Measurements from ENCODE around the gene HES5.
"Not testable (repeated sequence)": the region's sequence is repeated elsewhere in the genome, so short reads cannot be mapped to it uniquely, and the experiment has no call there.

Gene HES5

GRCh38 chr1:2560299-2561073, 30.4 kb upstream of the HES5 start:
- no peak for DNase-seq

GRCh38 chr1:2559509-2560298, 29.6 kb upstream of the HES5 start:
- DNase-seq: no peak

DNA sequence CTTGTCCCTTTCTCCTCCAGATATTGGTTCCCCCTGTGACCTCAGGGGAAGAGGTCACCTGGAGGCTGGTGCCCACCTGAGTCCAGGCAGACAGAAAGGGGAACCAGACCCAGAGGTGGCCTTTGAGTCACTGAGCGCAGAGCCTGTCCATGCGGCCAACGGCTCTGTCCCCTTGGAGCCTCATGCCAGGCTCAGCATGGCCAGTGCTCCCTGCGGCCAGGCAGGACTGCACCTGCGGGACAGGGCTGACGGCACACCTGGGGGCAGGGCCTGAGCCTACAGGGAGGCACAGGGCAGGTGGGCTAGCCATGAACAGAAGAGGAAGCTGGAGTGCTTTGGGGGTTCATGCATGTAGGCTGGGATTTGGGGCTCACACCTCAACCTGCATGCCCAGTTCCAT, 28.8 kb upstream of the HES5 start:
- DNase-seq: no peak

DNA sequence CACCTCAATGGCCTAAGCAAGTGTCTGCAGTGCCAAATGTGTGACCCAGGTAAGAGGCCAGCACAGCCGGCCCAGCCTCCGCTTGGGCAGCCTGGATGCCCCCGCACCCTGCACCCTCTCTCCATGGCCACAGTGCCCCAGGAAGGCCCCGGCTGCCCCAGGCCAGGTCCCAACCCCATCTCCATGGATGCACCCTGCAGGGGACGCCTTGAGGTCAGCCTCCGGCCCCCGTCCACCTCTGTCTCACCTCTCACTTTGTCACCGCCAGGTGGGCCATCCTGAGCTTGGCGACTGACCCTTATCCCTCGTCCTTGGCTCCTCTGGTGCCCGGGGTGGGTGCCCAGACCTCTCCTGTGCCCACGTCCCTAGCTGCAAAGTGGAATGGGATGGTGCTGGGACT, 28.4 kb upstream of the HES5 start:
- no peak for DNase-seq

- no peak for DNase-seq
Measured at GRCh38 chr1:2557482-2558400, 27.7 kb upstream of the HES5 start.

DNA sequence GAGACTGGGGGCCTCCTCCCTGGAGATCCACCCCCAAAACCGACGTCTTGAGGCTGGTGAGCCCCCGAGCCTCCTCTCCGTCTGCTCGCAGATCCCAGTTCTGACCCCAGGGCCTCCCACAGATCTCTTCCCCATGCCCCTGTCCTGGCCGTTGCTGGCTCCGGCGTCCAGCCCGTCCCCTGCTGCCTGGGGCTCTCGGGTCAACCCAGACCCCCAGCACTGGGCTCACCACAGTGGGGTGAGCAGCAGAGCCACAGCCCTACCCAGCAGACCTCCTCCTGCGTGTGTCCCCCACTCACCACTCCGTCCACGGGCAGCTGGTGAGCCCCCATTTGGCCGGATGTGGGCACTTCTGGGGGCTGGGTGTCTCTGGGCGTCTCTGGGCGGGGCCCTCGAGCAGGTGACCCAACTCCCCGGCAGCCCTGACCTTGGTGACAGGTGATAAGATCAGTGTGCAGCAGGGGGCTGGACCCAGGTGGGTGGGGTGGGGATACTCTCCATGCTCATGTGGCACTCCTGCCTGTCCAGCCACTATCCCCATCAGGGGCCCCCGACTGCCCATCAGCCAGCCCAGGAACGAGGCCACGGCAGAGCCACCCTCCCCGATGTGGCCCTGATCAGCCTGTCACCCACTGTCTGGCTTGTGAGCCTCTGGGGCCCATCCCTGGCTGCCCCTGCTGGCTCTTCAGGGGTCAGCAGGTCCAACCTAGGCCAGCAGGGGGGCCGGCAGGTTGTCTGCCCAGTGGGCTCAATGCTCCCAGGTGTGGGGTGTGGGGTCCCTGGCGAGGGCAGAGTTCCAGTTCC, 26.8 kb upstream of the HES5 start:
- DNase-seq: peak; percentile 49

DNA sequence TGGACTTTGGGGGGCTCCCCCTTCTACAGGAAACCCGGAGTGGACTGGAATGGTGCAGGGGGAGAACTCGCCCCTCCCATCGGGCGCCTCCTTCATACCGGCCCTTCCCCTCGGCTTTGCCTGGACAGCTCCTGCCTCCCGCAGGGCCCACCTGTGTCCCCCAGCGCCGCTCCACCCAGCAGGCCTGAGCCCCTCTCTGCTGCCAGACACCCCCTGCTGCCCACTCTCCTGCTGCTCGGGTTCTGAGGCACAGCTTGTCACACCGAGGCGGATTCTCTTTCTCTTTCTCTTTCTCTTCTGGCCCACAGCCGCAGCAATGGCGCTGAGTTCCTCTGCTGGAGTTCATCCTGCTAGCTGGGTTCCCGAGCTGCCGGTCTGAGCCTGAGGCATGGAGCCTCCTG, 26.2 kb upstream of the HES5 start, which contains the start of gene TNFRSF14:
TNFRSF14 (plus strand) TSS at position 95 of the 401 bp plus-strand sequence; CDS start at position 389, 294 bp downstream.
- peak; percentile 79 for DNase-seq

- DNase-seq: peak; percentile 89
Measured at GRCh38 chr1:2555634-2556276, 25.7 kb upstream of the HES5 start.

DNA sequence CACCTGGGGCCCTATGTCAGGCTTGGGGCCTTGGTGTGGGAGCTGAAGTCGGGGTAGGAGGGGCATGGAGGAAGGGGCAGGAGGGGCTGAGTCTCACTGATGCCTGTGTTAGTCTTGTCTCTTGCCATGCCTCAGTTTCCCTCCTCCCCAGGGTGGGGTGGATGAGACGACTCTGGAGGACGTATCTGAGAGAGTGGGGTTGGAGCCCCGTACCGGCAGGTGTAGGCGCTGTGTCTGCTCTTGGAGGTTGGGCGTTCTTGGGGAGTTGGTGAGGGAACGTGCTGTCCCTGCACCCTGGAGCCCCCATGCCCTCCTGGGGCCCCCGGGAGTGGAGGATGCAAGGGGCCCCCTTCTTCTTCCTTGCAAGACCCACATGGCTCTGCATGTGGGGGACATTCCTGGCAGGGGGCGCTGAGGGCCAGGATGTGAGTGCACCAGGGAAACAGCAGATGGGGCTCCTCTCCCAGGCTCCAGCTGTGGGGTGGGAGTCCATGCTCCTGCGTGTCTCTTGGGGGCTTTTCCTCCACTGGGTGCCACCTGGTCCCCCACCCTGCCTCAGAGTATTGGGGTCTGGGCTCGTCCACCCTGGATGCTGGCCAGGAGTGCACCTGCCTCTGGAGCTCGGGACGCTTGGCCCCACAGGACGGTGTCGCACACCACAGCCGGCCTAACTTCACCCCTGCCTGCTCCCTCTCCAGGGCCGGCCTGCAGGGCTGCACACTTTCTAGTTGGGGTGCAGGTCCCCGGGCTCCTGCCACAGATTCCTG, 24.7 kb upstream of the HES5 start:
- DNase-seq: peak; percentile 61

GRCh38 chr1:2553871-2554620, 24.0 kb upstream of the HES5 start:
- no peak for DNase-seq

GRCh38 chr1:2553076-2553475, 23.0 kb upstream of the HES5 start:
- not testable (repeated sequence) for DNase-seq

DNA sequence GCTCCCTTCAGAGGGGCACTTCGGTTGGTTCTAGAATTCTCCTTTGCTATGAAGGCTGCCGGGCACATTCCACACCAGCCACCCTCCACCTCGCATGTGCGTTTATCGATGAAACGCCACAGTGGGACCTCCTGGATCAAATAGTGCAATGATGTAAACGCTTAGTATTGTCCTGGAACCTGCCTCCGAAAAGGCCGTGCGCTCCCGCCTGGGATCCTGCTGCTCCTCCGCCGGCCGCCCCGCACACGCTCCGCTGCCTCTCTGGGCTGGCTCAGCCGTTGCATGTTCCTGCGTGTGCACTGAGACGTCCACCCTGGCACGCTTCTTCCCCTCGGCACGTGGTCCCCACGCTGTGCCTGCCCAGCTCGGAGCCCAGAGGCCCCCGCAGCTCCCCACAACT, 22.1 kb upstream of the HES5 start:
- DNase-seq: no peak

GRCh38 chr1:2551544-2551943, 21.5 kb upstream of the HES5 start:
- not testable (repeated sequence) for DNase-seq

GRCh38 chr1:2550309-2550861, 20.3 kb upstream of the HES5 start:
- DNase-seq: not testable (repeated sequence)

DNA sequence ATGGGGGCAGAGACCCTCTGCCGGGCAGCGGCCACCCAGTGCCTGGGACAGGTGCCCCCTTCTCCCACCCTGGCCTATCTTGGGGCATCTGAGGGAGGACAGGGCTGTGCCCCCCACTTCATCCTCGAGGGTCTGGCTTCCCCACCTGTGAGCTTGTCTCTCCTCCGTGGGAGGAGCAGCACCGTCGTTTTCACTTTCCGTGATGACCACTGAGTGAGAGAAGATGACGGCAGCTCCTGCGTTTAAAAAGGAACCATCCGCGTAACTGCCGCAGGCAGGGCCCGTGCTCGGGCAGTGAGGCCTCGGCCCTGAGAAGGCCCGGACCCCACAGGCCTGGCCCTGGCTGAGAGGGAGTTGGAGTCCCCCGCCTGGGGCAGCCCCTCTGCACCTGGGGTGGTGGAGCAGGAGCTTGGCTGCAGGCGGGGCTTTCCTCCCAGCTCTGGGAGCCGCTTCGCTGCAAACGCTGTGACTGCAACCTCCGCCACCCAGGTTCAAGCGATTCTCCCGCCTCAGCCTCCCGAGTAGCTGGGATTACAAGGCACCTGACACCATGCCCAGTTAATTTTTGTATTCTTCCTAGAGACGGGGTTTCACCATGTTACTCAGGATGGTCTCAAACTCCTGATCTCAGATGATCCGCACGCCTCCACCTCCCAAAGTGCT, 19.4 kb upstream of the HES5 start:
- not testable (repeated sequence) for DNase-seq

GRCh38 chr1:2548068-2548589, 18.1 kb upstream of the HES5 start:
- DNase-seq: peak; percentile 90

DNA sequence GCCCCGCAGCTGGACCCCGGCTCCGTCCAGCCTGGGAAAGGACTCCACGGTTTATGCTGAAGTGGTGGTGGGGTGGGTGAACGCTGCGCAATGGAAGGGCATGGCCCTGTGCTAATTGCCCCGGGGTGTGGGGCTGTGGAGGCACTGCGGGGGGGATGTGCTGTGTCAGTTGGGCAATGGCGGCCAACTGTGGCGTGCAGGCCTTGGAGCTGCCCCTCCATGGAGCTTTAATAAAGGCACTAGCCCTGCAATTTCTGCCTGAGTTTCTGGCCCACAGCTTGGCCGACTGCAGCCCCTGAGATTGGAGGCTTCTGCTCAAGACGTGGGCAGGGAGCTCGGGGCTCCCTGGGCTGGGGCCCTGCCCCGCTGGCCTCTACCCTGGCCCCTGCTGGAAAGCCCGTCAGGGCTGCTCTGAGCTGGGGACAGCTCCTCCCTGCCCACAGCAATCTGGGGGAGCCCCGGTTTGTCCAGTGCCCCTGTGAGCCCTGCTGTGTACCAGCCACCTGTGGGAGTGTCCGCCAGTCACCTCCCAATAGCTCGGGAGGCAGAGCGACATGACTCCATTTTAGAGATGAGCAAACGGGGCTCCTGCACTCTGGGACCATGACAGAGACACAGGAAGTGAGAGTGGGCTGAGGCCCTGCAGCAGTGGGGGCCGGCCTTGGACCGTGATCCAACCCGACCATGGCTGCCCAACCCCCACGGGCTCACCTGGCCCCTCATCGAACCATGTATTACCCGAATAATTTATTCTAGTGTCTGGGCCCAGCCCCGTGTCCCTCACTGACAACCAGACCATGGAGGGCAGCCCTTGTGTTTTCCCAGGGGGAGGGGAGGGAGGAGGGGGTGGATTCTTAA, 17.4 kb upstream of the HES5 start:
- DNase-seq: peak; percentile 77

Data from activated CD4-positive, alpha-beta T cell treated with anti-CD3 and anti-CD28 coated beads for 48 hours (primary cell).